ENCODE data around the gene KAZN.

The KAZN gene

DNA sequence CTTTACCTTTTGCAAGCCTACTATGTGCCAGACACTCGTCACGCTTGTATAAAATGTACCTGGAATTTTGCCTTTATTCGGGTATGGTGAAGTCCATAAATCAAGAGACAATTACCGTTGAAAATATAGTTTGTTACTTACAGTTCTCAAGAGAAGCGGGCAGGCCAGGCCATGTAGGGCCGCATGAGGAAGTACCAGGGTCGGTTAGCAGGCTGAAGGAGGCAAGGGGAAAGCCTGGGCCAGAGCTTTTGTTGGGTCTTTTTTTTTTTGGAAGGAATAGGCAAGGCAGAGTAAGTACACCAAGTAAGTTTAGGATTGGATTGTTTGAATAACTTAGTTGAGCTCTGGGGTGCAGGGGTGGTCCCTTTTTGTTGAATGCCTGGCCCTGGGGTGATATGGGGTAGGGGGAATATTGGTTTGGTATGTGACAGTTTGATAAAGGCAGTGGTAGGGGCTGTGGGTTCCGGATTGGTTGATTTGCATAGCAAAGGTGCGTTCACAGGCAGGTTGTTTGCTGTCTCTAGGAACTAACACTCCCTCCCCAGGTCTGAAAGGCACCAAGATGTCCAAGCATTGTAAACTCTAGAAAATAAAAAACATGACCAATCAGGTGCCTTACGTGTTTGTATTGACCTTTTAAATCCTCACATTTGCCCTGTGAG lies 80.7 kb downstream of the KAZN start:
- no peak for DNase-seq

DNA sequence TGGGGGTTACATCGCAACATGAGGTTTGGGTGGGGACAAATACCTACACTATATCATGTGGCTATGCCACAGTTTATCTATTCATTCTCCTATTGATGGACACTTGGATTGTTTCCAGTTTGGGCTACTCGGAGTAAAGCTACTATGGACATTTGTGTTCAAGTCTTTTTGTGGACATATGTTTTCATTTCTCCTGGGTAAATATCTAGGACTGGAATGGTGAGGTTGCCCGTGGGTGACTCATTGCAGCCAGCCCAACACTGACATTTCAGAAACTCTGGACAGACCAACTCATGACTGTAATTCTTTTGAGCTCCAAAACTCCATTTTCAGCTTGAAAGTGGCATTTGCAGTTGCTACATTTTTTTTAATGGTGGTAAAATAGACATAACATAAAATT lies 82.7 kb downstream of the KAZN start:
- no peak for DNase-seq

DNA sequence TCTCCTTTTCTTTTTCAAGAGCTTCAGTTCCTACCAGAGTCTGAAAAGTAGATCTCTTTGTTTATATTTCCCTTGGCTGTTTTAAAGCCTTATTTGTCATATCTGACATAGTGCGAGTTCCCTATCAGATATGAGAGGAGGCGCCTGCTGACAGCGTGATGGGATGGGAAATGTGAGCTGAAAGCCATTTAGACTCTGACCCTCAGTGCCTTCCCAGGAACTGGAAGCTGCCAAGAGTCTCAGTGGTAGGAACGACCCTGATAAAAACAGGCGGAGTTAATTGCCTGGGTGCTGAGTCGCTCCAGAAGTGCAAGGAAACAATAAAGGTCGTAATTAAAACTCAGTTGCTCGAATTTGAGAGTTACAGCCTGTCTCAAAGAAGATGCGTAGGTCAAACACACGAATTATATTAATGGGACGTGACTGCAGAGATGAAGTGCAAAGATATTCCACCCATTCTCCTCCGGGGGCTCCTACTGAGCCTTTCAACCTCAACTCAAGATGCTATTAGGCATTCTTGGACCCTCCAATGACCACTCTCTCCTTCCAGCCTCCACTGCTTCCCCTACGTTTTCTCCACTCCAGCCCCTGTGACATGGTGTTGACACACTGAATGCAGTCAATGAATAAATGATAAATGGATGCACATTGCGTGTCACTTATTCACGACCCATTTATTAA lies 84.6 kb downstream of the KAZN start:
- no peak for DNase-seq

DNA sequence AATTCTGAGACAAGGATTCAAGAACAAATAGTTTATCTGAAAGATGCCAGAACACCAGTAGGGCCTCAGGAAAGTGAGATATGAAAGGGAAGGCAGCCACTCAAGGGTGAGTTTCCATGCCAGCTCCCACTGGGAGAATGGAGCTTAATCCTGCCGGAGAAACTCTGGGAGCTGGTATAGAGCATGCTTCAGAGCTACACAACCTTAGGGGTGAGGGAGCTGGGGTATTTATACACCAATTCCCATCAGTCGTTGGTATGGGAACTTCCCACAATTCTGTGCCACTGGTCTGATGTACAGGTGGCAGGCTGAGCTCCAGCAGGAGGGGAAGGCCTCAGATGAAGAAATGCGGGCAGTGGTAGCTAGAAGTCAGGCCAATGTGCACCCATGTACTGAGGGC lies 86.6 kb downstream of the KAZN start:
- DNase-seq = no peak

DNA sequence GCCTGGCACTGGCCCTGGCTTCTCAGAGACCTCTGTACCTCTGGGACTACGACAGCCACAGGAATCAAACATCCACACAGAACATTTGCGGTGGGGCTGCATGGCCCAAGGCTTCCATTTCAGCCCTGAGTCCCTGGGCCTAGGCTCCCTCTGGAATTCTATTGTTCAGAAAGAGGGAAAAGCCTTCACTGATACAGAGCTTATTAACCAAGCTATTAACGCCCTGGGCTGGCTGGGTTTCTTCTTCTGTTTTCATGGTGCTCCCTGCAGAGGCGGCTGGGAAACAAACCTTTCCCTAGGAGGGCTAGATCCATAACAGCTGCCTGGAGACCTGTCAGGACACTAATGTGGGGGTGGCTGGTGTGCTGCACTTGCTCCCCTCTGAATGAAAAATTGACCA lies 88.2 kb downstream of the KAZN start:
- no peak for DNase-seq

DNA sequence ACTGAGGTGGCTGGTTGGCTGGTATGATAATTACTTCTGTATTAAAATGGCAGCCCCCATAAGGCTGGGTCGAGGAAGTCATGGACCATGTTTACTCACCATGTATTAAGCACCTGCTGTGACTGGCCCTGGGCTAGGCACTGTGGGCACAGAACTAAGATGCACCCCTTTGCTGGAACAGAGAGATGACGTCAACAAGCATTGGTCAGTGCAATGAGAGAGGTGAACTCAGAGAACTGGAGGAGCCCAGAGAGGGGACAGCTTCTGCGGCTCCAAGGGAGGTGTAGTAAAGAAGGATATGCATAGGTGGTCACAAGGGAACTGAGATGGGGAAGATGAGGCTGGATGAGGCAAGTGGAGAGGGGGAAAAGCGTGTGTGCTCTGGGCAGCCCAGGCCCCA lies 88.7 kb downstream of the KAZN start:
- no peak for DNase-seq

DNA sequence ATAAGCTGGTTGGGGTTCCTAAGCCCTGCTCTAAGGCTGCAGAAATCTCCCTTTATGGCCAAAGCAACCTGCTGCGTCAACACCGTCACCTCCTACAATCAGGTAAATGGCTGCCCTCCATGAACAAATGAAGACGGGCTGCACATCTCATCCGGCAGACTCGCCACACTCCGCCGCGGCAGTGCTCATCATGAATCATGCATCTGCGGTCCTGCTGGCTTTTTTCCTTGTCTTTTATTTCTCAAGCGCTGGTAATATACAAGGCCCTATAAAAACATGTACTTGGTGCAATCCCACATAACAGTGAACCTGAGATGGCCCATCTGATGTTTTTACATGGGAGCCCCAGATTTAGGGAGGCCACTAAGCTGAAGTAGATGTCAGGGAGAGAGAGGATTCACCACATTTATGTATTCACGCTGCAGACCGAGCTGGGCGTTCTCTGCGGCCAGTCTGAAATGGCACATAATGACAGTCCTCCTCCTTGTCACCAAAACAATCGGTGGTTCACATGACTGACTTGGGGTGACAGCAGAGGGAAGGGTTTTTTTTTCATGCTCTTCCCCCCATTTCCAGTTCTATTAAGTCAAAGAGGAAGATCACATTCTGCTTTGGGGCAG lies 91.6 kb downstream of the KAZN start:
- no peak for DNase-seq

DNA sequence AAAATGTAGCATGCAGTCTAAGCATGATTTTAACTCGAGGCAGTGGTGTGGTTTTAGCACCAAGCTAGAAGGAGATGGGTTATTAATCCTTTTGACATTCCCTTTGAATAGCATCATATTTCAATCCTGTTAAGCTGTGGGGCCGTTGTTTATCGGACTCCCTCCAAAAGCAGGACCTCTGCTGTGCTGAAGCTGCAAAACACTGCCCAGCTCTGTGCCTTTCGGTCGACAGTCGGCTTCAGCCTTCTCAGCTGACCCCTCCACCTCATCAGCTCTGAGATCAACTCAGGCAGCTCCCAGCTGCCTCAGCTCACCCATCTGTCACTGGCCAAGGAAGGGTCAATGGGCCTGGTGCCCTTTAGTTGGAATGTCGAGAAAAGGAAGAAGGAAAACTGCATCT lies 95.5 kb downstream of the KAZN start:
- DNase-seq = no peak

DNA sequence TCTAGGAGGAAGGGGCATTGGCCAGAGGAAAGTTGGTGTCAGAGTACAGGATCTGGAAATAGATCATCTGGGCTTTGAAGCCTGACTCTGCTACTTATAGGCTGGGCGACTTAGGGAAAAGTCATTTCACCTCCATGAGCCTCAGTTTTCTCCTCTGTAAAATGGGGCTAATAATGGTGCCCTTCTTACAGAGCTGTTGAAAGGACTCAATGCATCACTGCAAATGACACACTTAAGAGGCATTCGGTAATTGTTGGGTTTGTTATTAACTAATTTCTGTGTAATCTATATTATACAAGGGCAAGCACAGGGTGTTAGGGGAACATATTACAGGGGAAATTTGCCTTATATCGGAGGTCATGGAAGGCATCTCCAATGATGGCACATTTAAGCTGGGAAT lies 96.1 kb downstream of the KAZN start:
- no peak for DNase-seq

DNA sequence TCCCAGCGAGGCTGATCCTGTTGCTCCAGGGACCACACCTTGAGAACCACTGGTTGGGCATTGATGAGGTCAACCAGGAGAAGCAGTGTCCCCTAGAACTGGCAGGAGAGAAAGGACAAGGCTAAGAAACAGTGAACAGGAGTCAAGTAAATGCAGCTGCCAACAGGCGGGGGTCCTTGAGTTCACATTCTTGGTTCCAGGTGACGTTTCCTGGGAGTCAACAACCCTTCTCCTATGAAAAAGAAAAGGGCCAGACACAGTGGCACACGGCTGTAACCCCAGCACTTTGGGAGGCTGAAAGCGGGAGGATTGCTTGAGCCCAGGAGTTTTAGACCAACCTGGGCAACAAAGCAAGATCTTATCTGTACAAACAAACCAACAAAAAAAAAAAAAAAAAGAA lies 98.3 kb downstream of the KAZN start:
- no peak for DNase-seq

DNA sequence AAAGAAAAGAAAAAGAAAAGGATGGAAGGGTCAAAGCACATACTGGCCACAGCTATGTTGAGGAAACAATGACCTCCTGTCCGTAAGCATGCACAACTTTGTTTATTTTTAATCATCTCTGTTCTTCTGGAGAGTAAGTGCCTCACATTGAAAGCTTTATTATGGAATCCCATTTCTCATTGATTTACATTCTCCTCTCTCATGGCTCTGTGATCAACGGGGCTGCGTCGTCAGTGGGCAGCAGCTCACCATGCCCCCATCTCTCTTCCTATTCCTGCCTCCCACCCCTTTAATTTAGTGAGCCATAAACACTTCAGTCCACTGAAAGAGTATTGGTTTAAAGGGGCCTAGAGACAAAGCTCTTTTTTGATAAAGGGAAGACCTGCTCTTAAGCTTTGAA lies 98.9 kb downstream of the KAZN start:
- DNase-seq = no peak

DNA sequence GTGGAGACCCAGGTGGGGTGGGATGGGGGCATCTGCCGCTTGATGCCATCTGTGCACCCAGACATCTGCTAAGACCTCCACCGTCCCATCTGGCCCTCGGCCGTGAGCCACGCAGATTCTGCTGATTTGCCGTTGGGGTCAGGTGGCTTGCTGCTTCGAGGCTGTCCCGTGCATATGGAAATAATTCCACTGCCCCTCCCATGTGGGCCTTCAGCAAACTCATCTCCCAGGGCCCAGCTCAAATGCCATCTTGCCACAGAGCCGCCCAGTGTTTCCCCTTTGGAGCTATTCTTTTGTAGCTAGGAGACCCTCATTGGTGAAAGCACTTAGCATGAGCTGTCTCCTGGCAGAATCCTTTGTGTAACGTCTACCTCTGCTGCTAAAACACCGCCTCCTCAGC lies 99.8 kb downstream of the KAZN start:
- no peak for DNase-seq

DNA sequence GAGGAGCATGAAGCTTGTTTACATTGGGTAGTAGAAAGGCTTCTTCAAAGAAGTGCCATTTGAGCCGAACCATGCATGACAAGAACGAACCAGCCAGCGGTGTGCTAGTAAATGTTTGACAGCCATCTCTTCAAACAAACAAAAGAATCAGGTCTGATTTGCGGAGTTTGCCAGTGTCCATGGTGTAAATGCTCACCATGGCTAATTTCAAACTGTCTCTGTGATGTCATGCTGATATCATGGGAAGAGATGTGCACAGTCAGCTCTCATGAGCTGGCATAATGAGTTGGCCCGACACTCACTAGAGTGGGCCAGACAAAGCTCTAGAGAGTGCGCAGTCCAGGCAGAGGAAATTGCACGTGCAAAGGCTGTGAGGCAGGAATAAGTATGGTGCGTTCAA lies 101.1 kb downstream of the KAZN start:
- peak; percentile 56 for DNase-seq

DNA sequence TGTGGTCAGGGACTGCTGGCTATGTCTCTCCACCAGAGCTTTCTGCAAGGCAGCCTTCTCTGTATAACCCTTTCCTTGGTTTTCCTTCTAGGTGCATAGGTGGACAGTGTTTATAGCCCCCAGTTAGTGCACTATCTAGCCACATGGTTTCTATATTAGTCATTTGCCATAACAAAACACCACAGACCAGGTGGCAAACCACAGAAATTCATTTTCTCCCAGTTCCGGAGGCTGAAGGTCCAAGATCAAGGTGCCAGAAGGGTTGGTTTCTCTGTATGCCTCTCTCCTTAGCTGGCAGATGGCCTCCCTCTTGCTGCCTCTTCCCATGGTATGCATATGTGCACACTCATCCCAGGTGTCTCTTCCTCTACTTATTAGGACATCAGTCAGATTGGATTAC lies 106.4 kb downstream of the KAZN start:
- DNase-seq = no peak

DNA sequence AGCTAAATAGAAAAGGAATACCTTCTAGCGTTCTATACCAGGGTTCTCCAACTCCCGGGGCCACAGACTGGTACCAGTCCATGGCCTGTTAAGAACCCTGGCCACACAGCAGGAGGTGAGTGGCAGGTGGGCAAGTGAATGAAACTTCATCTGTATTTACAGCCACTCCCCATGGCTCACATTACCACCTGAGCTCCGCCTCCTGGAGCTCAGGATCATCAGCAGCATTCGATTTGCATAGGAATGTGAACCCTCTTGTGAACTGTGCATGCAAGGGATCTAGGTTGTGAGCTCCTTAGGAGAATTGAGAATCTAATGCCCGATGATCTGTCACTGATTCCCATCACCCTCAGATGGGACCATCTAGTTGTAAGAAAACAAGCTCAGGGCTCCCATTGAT lies 107.3 kb downstream of the KAZN start:
- DNase-seq = no peak

DNA sequence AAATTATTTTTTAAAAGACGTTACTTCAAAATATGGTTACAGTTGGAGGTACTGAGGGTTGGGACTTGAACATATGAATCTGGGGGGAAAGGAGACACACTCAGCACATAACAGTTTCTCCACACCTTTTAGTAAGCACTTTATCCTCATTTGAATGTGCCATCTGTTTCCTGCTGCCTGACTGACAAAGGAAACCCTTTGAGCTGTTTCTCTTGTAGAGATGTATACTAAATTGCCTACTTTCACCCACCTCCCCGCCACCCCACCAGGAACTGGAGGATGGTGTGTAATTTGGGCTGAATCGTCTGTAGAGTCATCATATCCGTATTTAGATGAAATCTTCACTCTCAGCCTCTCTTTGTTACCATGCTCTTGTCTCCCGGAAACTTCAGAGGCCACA lies 108.1 kb downstream of the KAZN start:
- DNase-seq = no peak

DNA sequence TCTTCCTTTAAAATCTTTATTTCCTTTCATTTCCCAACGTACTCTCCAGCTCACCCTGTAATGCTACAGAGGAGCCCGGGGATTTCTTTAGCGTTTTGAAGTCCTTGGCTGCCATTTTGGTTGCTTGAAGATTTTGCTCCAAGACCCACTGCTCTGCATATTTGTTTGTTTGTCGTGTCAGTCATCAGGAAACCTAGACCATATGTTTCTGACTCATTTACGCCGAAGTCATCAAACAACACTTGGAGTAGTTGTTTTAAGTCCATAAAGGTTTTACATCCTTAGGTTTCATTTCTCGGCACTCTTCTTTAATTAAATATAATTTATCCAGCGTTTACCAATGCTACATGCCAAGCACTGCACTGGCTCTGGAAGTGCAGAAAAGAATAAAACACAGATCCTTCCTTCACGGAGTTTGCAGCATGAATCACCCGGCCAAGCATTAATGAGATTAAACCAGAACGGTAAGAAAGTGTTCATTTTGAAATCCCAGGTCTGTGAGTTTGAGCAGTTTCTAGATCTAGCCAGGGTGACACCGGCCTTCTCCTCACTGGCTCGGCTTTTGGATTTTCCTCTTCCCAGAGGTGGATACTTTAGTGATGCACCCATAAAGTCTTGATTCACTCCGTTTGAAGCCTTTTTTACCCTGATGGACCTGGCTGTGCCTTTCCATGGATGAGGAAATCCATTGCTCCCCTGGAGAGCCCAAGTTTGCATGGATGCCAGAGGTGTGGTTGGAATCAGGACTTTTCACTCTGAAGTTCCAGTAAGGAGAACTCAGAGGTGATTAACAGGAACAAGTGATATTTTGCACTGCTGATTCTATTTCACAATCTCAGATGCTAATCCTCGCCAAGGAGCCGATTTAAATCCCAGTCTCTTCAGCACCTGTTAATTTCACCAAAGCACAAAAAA lies 109.3 kb downstream of the KAZN start:
- DNase-seq = no peak

DNA sequence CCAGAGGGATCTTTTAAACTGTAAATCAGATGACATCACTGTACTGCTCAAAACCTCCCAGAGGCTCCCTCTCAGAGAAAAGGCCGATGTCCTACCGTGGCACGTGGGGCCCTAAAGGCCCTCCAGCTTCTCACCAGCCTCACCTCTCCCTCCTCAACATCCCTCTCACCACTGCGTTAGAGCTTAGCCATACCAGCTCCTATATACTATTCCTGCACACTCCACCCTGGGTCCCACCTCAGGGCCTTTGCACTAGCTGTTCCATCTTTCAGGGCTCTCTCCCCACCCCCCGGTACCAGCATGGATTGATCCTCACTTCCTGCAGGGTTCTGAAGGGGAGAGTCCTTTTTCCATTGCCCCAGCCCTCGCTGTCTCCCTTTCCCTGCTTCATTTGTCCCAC lies 111.8 kb downstream of the KAZN start:
- DNase-seq = no peak

DNA sequence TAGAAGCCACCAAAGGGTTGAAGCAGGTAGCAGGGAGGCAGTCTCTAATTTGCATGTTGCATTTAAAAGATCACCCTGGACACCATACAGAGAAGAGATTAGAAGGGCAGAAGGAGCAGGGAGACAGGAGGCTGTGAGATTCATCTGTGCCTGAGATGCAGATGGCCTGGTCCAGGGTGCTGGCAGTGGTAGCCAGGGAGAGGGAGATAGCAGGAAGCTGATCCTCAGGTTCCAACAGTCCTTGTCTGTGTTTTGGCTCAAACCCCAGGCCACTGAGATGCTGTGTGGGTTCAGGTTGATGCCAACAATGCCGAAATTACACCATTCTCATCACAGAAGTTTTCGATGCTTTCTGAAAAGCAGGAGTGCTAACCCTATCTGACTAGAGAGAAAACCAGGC lies 113.7 kb downstream of the KAZN start:
- no peak for DNase-seq

DNA sequence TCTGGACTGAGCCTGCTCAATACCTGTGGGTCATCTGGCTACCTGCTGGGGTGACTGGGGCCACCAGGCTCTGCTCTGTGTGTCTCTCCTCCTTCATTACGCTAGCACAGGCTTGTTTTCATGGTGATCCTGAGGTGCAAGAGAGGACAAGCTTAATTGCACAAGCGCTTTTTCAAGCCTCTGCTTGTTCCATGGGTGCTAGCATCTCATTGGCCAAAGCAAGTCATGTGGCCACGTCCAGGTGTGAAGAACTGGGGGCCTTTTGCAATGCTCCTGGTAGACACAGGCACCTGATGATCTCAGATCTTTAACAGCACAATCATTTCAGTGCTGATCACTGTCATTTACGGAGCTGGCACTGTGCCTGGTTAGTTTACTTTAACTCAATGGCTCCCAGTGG lies 114.6 kb downstream of the KAZN start:
- peak; percentile 46 for DNase-seq

DNA sequence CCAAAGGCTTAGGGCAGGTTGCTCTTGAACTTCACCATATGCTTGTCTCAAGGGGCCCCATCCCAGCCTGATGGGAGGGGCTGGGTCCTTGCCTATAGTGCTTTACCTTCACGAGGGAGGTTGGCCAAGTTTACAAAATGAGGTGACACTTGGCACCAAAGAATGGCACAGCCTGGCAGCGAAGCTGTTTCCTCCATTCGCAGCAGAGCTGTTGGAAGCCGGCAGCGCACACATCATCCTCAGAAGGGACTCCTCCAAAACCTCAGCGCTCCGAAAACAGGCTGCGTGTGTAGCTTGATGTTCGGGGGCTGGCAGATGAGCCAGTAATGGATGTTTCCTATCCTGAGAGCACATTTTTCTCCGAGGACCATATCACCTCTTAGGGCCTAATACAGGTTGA lies 116.8 kb downstream of the KAZN start:
- DNase-seq = no peak

DNA sequence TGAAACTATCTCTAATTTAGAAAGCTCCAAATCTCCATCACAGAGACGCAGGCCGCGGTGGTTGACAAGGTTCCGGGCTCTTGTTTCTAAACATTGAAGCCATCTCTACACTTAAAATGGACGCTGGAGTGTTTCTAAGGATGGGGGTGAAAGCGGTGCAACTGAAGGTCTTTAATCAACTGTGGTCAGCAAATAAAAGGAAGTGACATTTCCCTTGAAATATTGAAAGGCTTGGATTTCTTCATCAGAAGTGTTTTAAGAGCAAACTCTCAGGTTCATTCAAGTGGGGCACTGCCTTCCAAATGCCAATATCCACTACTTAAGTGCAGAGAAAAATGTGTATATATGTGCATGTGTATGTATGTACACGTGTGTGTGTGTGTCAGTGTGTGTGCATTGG lies 117.3 kb downstream of the KAZN start:
- DNase-seq = no peak

DNA sequence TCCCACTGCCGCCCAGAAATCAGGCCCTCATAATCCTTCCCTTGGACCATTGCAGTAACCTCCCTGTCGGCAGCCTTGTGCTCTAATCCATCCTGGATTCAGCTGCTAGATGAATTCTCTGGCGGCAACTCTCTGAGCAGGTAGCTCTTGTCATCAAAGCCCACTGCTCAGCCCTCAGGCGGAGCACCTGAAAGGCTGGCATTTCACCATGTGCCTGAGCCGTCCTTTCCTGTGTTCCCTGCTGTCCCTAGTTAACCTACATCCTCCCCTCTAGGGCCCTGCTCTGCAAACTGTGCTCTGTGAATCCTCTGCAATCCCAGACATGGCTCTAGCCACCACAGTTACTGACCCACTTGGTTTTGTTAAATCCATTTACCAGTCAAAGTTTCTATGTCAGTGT lies 118.0 kb downstream of the KAZN start:
- DNase-seq = no peak

DNA sequence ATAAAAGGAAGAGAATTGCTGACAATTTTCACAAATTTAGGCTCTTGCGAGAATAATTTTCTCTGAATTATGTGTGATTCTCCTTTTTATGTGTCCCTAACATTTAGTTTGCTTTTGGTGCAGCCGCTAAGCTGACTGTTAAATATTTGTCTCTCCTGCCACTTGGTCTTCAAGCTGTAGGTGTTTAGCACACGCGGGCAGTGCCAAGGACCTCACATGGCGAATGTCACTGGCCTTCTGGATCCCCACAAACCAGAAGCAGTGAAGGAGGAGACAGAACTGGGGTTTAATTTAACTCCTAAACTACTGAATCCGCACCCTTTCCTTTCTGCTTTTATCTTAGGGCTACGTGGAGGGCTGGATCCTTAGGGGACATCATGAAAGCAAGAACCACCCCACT lies 120.0 kb downstream of the KAZN start:
- DNase-seq = no peak
